HG03460 (cell line): ENCODE measurements around the gene WDR17.
"Not testable (repeated sequence)": the region's sequence is repeated elsewhere in the genome, so short reads cannot be mapped to it uniquely, and the experiment has no call there.

Experiments used
- ATAC-seq: cut with Tn5 transposase; IDR thresholded peaks from one replicate; pipeline ENCODE4 v1.9.1; 2021; ENCODE audit not compliant: unreplicated experiment

WDR17 gene

GRCh38 chr4:176189891-176190795, 124.5 kb downstream of the WDR17 start:
- no peak for ATAC-seq

- ATAC-seq, result no peak
These were observed 126.3 kb downstream of the WDR17 start for GRCh38 chr4:176191974-176192373.

- no peak for ATAC-seq
These were observed 127.5 kb downstream of the WDR17 start for GRCh38 chr4:176193126-176193525.

- ATAC-seq, result no peak
These were observed 128.3 kb downstream of the WDR17 start for GRCh38 chr4:176193938-176194337.

GRCh38 chr4:176195184-176195978, 129.7 kb downstream of the WDR17 start, which contains the start of gene SPATA4:
Gene SPATA4, minus strand, starts transcription at chr4:176195585. Its CDS starts 23 bp downstream, at chr4:176195562.
- ATAC-seq, result peak; percentile 97

- no peak for ATAC-seq
These were observed 132.8 kb downstream of the WDR17 start for GRCh38 chr4:176198316-176198903.

- ATAC-seq, result no peak
These were observed 139.7 kb downstream of the WDR17 start for GRCh38 chr4:176205299-176205698.

- no peak for ATAC-seq
These were observed 142.2 kb downstream of the WDR17 start for GRCh38 chr4:176207839-176208238.

GRCh38 chr4:176209535-176209934, 143.9 kb downstream of the WDR17 start:
- no peak for ATAC-seq

- no peak for ATAC-seq
These were observed 144.5 kb downstream of the WDR17 start for GRCh38 chr4:176210101-176210500.

GRCh38 chr4:176210579-176211296, 145.1 kb downstream of the WDR17 start:
- no peak for ATAC-seq

- not testable (repeated sequence) for ATAC-seq
These were observed 146.7 kb downstream of the WDR17 start for GRCh38 chr4:176212351-176212750.

GRCh38 chr4:176217510-176217909, 151.9 kb downstream of the WDR17 start:
- no peak for ATAC-seq

GRCh38 chr4:176222149-176222548, 156.5 kb downstream of the WDR17 start:
- no peak for ATAC-seq

GRCh38 chr4:176223561-176223960, 157.9 kb downstream of the WDR17 start:
- ATAC-seq, result no peak

- ATAC-seq, result no peak
These were observed 161.1 kb downstream of the WDR17 start for GRCh38 chr4:176226736-176227135.

- ATAC-seq, result no peak
These were observed 164.0 kb downstream of the WDR17 start for GRCh38 chr4:176229645-176230044.
